B cell (primary cell): ENCODE measurements around the gene ATP10B. TPM values are rescaled to one million over a fixed set of nuclear protein-coding genes. Genes with fewer than 3 reads are reported as not detected.

Experiments used
- ATAC-seq: fragments of 200-7000 bp; cut with Tn5 transposase; one replicate; pipeline ENCODE4 v1.10.0; 2021; ENCODE audit warnings: low read depth, mild to moderate bottlenecking, moderate number of reproducible peaks, moderate library complexity
- CTCF ChIA-PET: fragments of 350-600 bp; sonication (Branson Sonifier 250); formaldehyde crosslinking; loops from one replicate; lab custom pipeline; 2021; ENCODE audit warnings: antibody characterized with exemption, inconsistent platforms; lab: Charles Lee
- POLR2A ChIA-PET: fragments of 350-600 bp; sonication (Branson Sonifier 250); formaldehyde crosslinking; loops from one replicate; lab custom pipeline; 2021; ENCODE audit warnings: antibody characterized with exemption; lab: Charles Lee
- DNase-seq: peaks from one replicate; pipeline ENCODE4 v3.0.0; 2013
- H2AFZ ChIP-seq: 2 replicates; pipeline ENCODE4 v1.6.1; 2012; ENCODE audit warnings: mild to moderate bottlenecking, low read depth, low read length; ENCODE audit not compliant: insufficient read depth, poor library complexity, severe bottlenecking
- H3K27ac ChIP-seq, 2 donors: 1 replicate in 1 of 2; 2 replicates in 1 of 2; pipeline ENCODE4 v1.5.1; 2012 to 2013; ENCODE audit warnings: low read length in 2 of 2, mild to moderate bottlenecking in 2 of 2, moderate library complexity in 1 of 2
- H3K27me3 ChIP-seq, 4 experiments: fragments of 200-600 bp in 1 of 4; sonication (generic) in 1 of 4; replicated peaks in 1 of 4; 1 replicate in 2 of 4; 2 replicates in 2 of 4; pipeline versions ENCODE4 v1.6.1 to v1.7.0; 2013 to 2016; ENCODE audit warnings: low read length in 3 of 4, mild to moderate bottlenecking in 2 of 4, mixed read lengths in 1 of 4, moderate library complexity in 1 of 4; ENCODE audit not compliant: insufficient read depth in 4 of 4, control insufficient read depth in 3 of 4; ENCODE audit errors: control extremely low read depth in 1 of 4
- H3K36me3 ChIP-seq, 2 experiments: replicated peaks in 1 of 2; 1 replicate in 1 of 2; 2 replicates in 1 of 2; pipeline versions ENCODE4 v1.6.1 to v1.7.1; 2013; ENCODE audit warnings: low read length in 1 of 2; ENCODE audit not compliant: insufficient read depth in 2 of 2, control insufficient read depth in 1 of 2; ENCODE audit errors: control extremely low read depth in 1 of 2, extremely low read depth in 1 of 2
- H3K4me1 ChIP-seq, 2 donors: fragments of 200-600 bp in 1 of 2; sonication (generic) in 1 of 2; 1 replicate in 1 of 2; 2 replicates in 1 of 2; pipeline versions ENCODE4 v1.5.1 to v1.6.1; 2013 to 2017; ENCODE audit warnings: low read length in 2 of 2; ENCODE audit not compliant: control insufficient read depth in 2 of 2, insufficient read depth in 2 of 2
- H3K4me2 ChIP-seq: replicated peaks from 2 replicates; pipeline ENCODE3; 2012; ENCODE audit warnings: mild to moderate bottlenecking, low read depth, low read length; ENCODE audit not compliant: poor library complexity, severe bottlenecking
- H3K4me3 ChIP-seq, 5 experiments: fragments of 200-600 bp in 1 of 5; sonication (generic) in 1 of 5; 1 replicate in 3 of 5; 2 replicates in 2 of 5; pipeline versions ENCODE4 v1.5.1 to v1.7.0; 2011 to 2016; ENCODE audit warnings: low read length in 4 of 5, mild to moderate bottlenecking in 4 of 5, low read depth in 2 of 5, control low read depth in 1 of 5, moderate library complexity in 1 of 5; ENCODE audit not compliant: insufficient read depth in 1 of 5; ENCODE audit errors: control extremely low read depth in 1 of 5, extremely low read depth in 1 of 5
- H3K79me2 ChIP-seq: fragments of 200-600 bp; sonication (generic); one replicate; pipeline ENCODE4 v1.6.0; 2016; ENCODE audit warnings: low read length; ENCODE audit not compliant: control insufficient read depth, insufficient read depth
- H3K9ac ChIP-seq: fragments of 200-600 bp; sonication (generic); 2 replicates; pipeline ENCODE4 v1.6.1; 2017; ENCODE audit warnings: mild to moderate bottlenecking, low read length, moderate library complexity
- H3K9me3 ChIP-seq, 3 donors: one replicate each; pipeline versions ENCODE4 v1.6.1 to v1.7.1; 2013; ENCODE audit warnings: low read length in 2 of 3; ENCODE audit not compliant: control insufficient read depth in 2 of 3, insufficient read depth in 1 of 3; ENCODE audit errors: control extremely low read depth in 1 of 3
- H4K20me1 ChIP-seq: 2 replicates; pipeline ENCODE4 v1.6.0; 2012; ENCODE audit warnings: mild to moderate bottlenecking, low read length; ENCODE audit not compliant: insufficient read depth, control insufficient read depth, poor library complexity, severe bottlenecking
- H3K27ac Mint-ChIP-seq: one replicate; pipeline ENCODE4 v1.8.0; 2021; ENCODE audit warnings: mixed read lengths
- H3K27me3 Mint-ChIP-seq: one replicate; pipeline ENCODE4 v1.8.0; 2021; ENCODE audit warnings: mixed read lengths
- H3K4me1 Mint-ChIP-seq: one replicate; pipeline ENCODE4 v1.8.0; 2021; ENCODE audit warnings: mixed read lengths
- H3K4me3 Mint-ChIP-seq: one replicate; pipeline ENCODE4 v1.8.0; 2021; ENCODE audit warnings: mixed read lengths
- H3K9me3 Mint-ChIP-seq: one replicate; pipeline ENCODE4 v1.8.0; 2022; ENCODE audit warnings: mixed read lengths; ENCODE audit not compliant: insufficient read depth
- CTCF ChIP-seq: fragments of 200-600 bp; IDR thresholded peaks from one replicate; pipeline ENCODE4 v1.8.0; 2022; ENCODE audit warnings: antibody characterized with exemption, mild to moderate bottlenecking
- EZH2 ChIP-seq: IDR thresholded peaks from 2 replicates; pipeline ENCODE4 v1.6.1; 2012; ENCODE audit warnings: borderline replicate concordance, low read depth, mild to moderate bottlenecking, moderate library complexity, low read length; ENCODE audit not compliant: insufficient read depth, poor library complexity, severe bottlenecking
- WGBS: methylation state at CpG from one replicate; pipeline ENCODE4 v1.1.5; 2013; ENCODE audit warnings: missing lambda C conversion rate; ENCODE audit not compliant: insufficient coverage; 5-methylcytosine and 5-hydroxymethylcytosine counted together
- intact Hi-C: fragments of 100-400 bp; cut with micrococcal nuclease; formaldehyde crosslinking; loops from one replicate; pipeline ENCODE4 v1.10.0; 2022
- polyA plus RNA-seq: library from polyadenylated mRNA; depleted of rRNA; stranded (reverse); fragments of >200 nt; gene quantifications from 2 replicates; pipeline ENCODE4 v1.2.3, GENCODE V29; 2012
- total RNA-seq, 2 donors: library from RNA; stranded (reverse); fragments of 120-200 nt in 1 of 2; gene quantifications; 1 replicate in 1 of 2; 2 replicates in 1 of 2; pipeline versions ENCODE4 v1.2.3 to v1.2.4, GENCODE V29; 2013 to 2022

The ATP10B gene
- total and polyA plus RNA-seq, 2 donors (not counting 1 experiment from before 2014, with no cell fraction given), result not detected

- no CpG with 5 or more reads among the region's 2 CpGs for WGBS
- no peak for ATAC-seq
- H3K4me2 ChIP-seq, result no peak overlapping the region
- POLR2A ChIA-PET, result no interaction called here
- no peak overlapping the region for H3K9ac ChIP-seq
- H4K20me1 ChIP-seq, result no peaks in the 10 kb centered on the region
- H3K4me1 ChIP-seq, result no peaks in the 10 kb centered on the region
- no peak for DNase-seq
- no peak overlapping the region for H2AFZ ChIP-seq
- H3K79me2 ChIP-seq, result no peaks in the 10 kb centered on the region
- no peaks in the 10 kb centered on the region for H3K9me3 ChIP-seq
- no peaks in the 10 kb centered on the region for H3K36me3 ChIP-seq
- TF ChIP-seq CTCF, result no peak
- TF ChIP-seq EZH2, result no peak
- Mint-ChIP-seq H3K27me3 (peaks cover 5% of the 10 kb centered on the region), H3K27ac (no peak overlapping the region), H3K4me1 (no peaks in the 10 kb centered on the region), H3K4me3 (no peak overlapping the region), H3K9me3 (no peaks in the 10 kb centered on the region)
- no peak overlapping the region for H3K4me3 ChIP-seq
- peaks cover 0 to 2% (median 0%) of the 10 kb centered on the region in 4 experiments for H3K27me3 ChIP-seq
- no peak overlapping the region for H3K27ac ChIP-seq
- intact Hi-C loops, result no loop called here
- CTCF ChIA-PET, result no interaction called here
These were observed 560 bp downstream of the ATP10B start for GRCh38 chr5:160851451-160851850.

- Histone ChIP-seq H3K27me3 (peaks cover 0 to 2% (median 0%) of the 10 kb centered on the region in 4 experiments), H3K4me3 (no peak overlapping the region), H3K36me3 (no peaks in the 10 kb centered on the region), H2AFZ (no peak overlapping the region), H3K9me3 (no peaks in the 10 kb centered on the region), H4K20me1 (no peaks in the 10 kb centered on the region), H3K79me2 (no peaks in the 10 kb centered on the region), H3K27ac (no peak overlapping the region), H3K9ac (no peak overlapping the region), H3K4me2 (no peak overlapping the region), H3K4me1 (no peaks in the 10 kb centered on the region)
- Mint-ChIP-seq H3K4me1 (no peaks in the 10 kb centered on the region), H3K9me3 (no peaks in the 10 kb centered on the region), H3K4me3 (no peak overlapping the region), H3K27ac (no peak overlapping the region), H3K27me3 (peaks cover 5% of the 10 kb centered on the region)
- no peak for DNase-seq
- CTCF ChIA-PET, result no interaction called here
- no peak for ATAC-seq
- POLR2A ChIA-PET, result no interaction called here
- TF ChIP-seq EZH2 (no peak), CTCF (no peak)
- intact Hi-C loops, result no loop called here
- WGBS, result no CpG with 5 or more reads among the region's 3 CpGs
These were observed 1.6 kb downstream of the ATP10B start for GRCh38 chr5:160850421-160850820.
